A549 (cell line): ENCODE measurements around the gene MROH7. TPM values are rescaled to one million over a fixed set of nuclear protein-coding genes. Genes with fewer than 3 reads are reported as not detected.

Source experiments
- ATAC-seq, 2 experiments: fragments of 200-7000 bp in 1 of 2; fragments of >200 bp in 1 of 2; cut with Nextera tagmentation in 1 of 2; cut with Tn5 transposase in 1 of 2; 3 replicates each; pipeline versions ENCODE4 v1.8.0 to v1.9.1; 2018 to 2020; ENCODE audit warnings: mild to moderate bottlenecking in 1 of 2, moderate library complexity in 1 of 2
- CTCF ChIA-PET: fragments of 300-600 bp; sonication (Branson Sonifier 250); formaldehyde crosslinking; extraction: SDS; loops from one replicate; lab custom pipeline; 2021; ENCODE audit warnings: antibody characterized with exemption, inconsistent platforms; lab: Yijun Ruan, JAX
- POLR2A ChIA-PET: fragments of 350-600 bp; formaldehyde crosslinking; extraction: SDS; loops from one replicate; lab custom pipeline; 2021; ENCODE audit warnings: antibody characterized with exemption, inconsistent platforms; lab: Yijun Ruan, JAX
- DNase-seq, 2 experiments: peaks; one replicate each; pipeline versions ENCODE4 v3.0.0 to v3.0.0-alpha.2; 2011 to 2016; ENCODE audit warnings: low read depth in 1 of 2, low spot score in 1 of 2
- FAIRE-seq: peaks from 2 replicates; lab custom pipeline; 2011; peaks lifted over from hg19 to GRCh38; lab: Jason Lieb, UNC
- H3K27ac ChIP-seq, 2 experiments: fragments of >200 bp; sonication (Bioruptor Twin); formaldehyde crosslinking; 3 replicates each; pipeline ENCODE4 v1.5.1; 2016 to 2017
- H3K4me1 ChIP-seq: fragments of >200 bp; sonication (Bioruptor Twin); formaldehyde crosslinking; 3 replicates; pipeline ENCODE4 v1.6.1; 2016
- H3K4me2 ChIP-seq: fragments of >200 bp; sonication (Bioruptor Twin); formaldehyde crosslinking; 3 replicates; pipeline ENCODE4 v1.6.1; 2016
- H3K4me3 ChIP-seq: fragments of >200 bp; sonication (Bioruptor Twin); formaldehyde crosslinking; 3 replicates; pipeline ENCODE4 v1.5.1; 2016
- H3K9me3 ChIP-seq: fragments of >200 bp; sonication (Bioruptor Twin); formaldehyde crosslinking; 3 replicates; pipeline ENCODE4 v1.6.1; 2016
- ATOH8 ChIP-seq: fragments of 250-450 bp; sonication (Bioruptor Pico); IDR thresholded peaks from 2 replicates; pipeline ENCODE4 v1.5.0; 2020; ENCODE audit warnings: low read depth, mild to moderate bottlenecking, moderate library complexity
- BHLHE40 ChIP-seq: IDR thresholded peaks from 2 replicates; pipeline ENCODE4 v1.6.1; 2012; ENCODE audit warnings: low read depth, low read length, inconsistent platforms
- CBX2 ChIP-seq: fragments of 200-600 bp; sonication (generic); IDR thresholded peaks from 2 replicates; pipeline ENCODE4 v1.6.1; 2016; ENCODE audit warnings: low read depth, mild to moderate bottlenecking, borderline replicate concordance
- CEBPB ChIP-seq, 2 experiments: fragments of >200 bp in 1 of 2; sonication (Bioruptor Twin) in 1 of 2; formaldehyde crosslinking in 1 of 2; IDR thresholded peaks; 2 replicates each; pipeline ENCODE4 v1.6.1; 2012 to 2016
- CHD4 ChIP-seq: fragments of 200-600 bp; sonication (generic); IDR thresholded peaks from 2 replicates; pipeline ENCODE4 v1.6.1; 2016; ENCODE audit warnings: antibody characterized with exemption, mild to moderate bottlenecking, borderline replicate concordance
- ELK1 ChIP-seq: fragments of 150-350 bp; IDR thresholded peaks from 2 replicates; pipeline ENCODE4 v1.6.1; 2014; ENCODE audit warnings: low read depth, mild to moderate bottlenecking, low read length
- EP300 ChIP-seq, 2 experiments: fragments of >200 bp; sonication (Bioruptor Twin); formaldehyde crosslinking; IDR thresholded peaks; 2 replicates in 1 of 2; 3 replicates in 1 of 2; pipeline ENCODE4 v1.6.1; 2016 to 2017
- ESRRA ChIP-seq: fragments of 150-350 bp; IDR thresholded peaks from 2 replicates; pipeline ENCODE4 v1.6.1; 2014; ENCODE audit warnings: mild to moderate bottlenecking, low read length, borderline replicate concordance
- HOXB5 ChIP-seq: fragments of 250-450 bp; sonication (Bioruptor Pico); IDR thresholded peaks from 2 replicates; pipeline ENCODE4 v1.5.0; 2020; ENCODE audit warnings: mild to moderate bottlenecking, moderate library complexity
- JUNB ChIP-seq: fragments of >200 bp; sonication (Bioruptor Twin); formaldehyde crosslinking; IDR thresholded peaks from 2 replicates; pipeline ENCODE4 v1.6.1; 2016
- MAX ChIP-seq: IDR thresholded peaks from 2 replicates; pipeline ENCODE4 v1.6.1; 2012
- MYC ChIP-seq: IDR thresholded peaks from 2 replicates; pipeline ENCODE4 v1.6.1; 2012; ENCODE audit warnings: mild to moderate bottlenecking, inconsistent platforms, low read length, improper control_type of control experiment, borderline replicate concordance
- NFE2L2 ChIP-seq: fragments of 150-350 bp; conservative IDR thresholded peaks from 2 replicates; pipeline ENCODE4 v1.6.1; 2014; ENCODE audit warnings: low read length
- PBX3 ChIP-seq: IDR thresholded peaks from 2 replicates; pipeline ENCODE4 v1.6.1; 2012
- PHF8 ChIP-seq: fragments of 200-600 bp; sonication (generic); IDR thresholded peaks from 2 replicates; pipeline ENCODE4 v1.6.1; 2016; ENCODE audit warnings: low read depth, mild to moderate bottlenecking, antibody characterized with exemption, moderate library complexity, borderline replicate concordance
- POLR2AphosphoS2 ChIP-seq: conservative IDR thresholded peaks from 2 replicates; pipeline ENCODE4 v1.6.1; 2012; ENCODE audit warnings: low read length, improper control_type of control experiment, inconsistent platforms
- REST ChIP-seq: fragments of 200-600 bp; sonication (generic); IDR thresholded peaks from 2 replicates; pipeline ENCODE4 v1.6.1; 2016; ENCODE audit warnings: antibody characterized with exemption, mild to moderate bottlenecking, moderate library complexity
- SMC3 ChIP-seq: fragments of >200 bp; sonication (Bioruptor Twin); formaldehyde crosslinking; IDR thresholded peaks from 3 replicates; pipeline ENCODE4 v1.6.1; 2018; ENCODE audit warnings: inconsistent platforms
- SREBF2 ChIP-seq: fragments of 450-650 bp; IDR thresholded peaks from 2 replicates; pipeline ENCODE4 v1.6.1; 2014; ENCODE audit warnings: mild to moderate bottlenecking, moderate library complexity
- ZFP36 ChIP-seq: fragments of 450-650 bp; IDR thresholded peaks from 2 replicates; pipeline ENCODE4 v1.6.1; 2014; ENCODE audit warnings: borderline replicate concordance; ENCODE audit not compliant: partially characterized antibody
- whole genome bisulfite sequencing: methylation state at CpG from one replicate; pipeline ENCODE4 v1.1.6; 2017; ENCODE audit errors: missing lambda C conversion rate; 5-methylcytosine and 5-hydroxymethylcytosine counted together
- polyA plus RNA-seq, 4 experiments: library from polyadenylated mRNA; depleted of rRNA in 3 of 4; stranded (reverse); fragments of >200 nt; fragmentation: RNase III in 1 of 4; extraction: RNeasy Plus Mini Kit Qiagen cat#74134 plus additional on column Dnase treatment in 1 of 4; gene quantifications; 2 replicates in 3 of 4; 3 replicates in 1 of 4; pipeline ENCODE4 v1.2.3, GENCODE V29; 2011 to 2017

The MROH7 gene
- polyA plus RNA-seq, 2 of the 4 experiments (the other 2 are of a cell fraction), result not detected

GRCh38 chr1:54709547-54710292 lies 68.1 kb downstream of the MROH7 start:
- POLR2A ChIA-PET, result no interaction called here
- H3K27ac ChIP-seq, result no peak overlapping the region
- DNase-seq (no peak), FAIRE-seq (no peak), ATAC-seq (peak in 1 of 2 experiments; percentile 36; a peak in 2 of 6 replicates)
- TF ChIP-seq REST (no peak), ZFP36 (peak; percentile 90), ELK1 (no peak), CEBPB (IDR thresholded peaks at IDR 0.05) (no peak), PBX3 (no peak), BHLHE40 (no peak)
- WGBS, result 18% methylated on average over 2 of the region's 8 CpGs
- H3K4me1 ChIP-seq, result no peaks in the 10 kb centered on the region
- no peaks in the 10 kb centered on the region for H3K9me3 ChIP-seq
- no peak overlapping the region for H3K4me2 ChIP-seq
- CTCF ChIA-PET, result no interaction called here
- no peak overlapping the region for H3K4me3 ChIP-seq

GRCh38 chr1:54710434-54710833 lies 68.8 kb downstream of the MROH7 start:
- Histone ChIP-seq H3K4me2 (no peak overlapping the region), H3K27ac (no peak overlapping the region), H3K4me3 (no peak overlapping the region), H3K9me3 (no peaks in the 10 kb centered on the region), H3K4me1 (no peaks in the 10 kb centered on the region)
- TF ChIP-seq ESRRA (no peak), PHF8 (no peak), HOXB5 (no peak), SREBF2 (no peak), JUNB (no peak), CBX2 (no peak), MYC (no peak), PBX3 (no peak), POLR2AphosphoS2 (no peak), ATOH8 (CRISPR knock-in tag) (no peak), MAX (no peak), EP300 (IDR thresholded peaks at IDR 0.05) (no peak), SMC3 (no peak), NFE2L2 (no peak), CHD4 (no peak)
- 29% methylated on average over 3 of the region's 3 CpGs for WGBS
- FAIRE-seq, result no peak
- CTCF ChIA-PET, result no interaction called here
- no peak for DNase-seq
- POLR2A ChIA-PET, result no interaction called here
- no peak for ATAC-seq
